GM23248 (cell line): Measurements from ENCODE around the gene SBF2.

Experiments
- EZH2 ChIP-seq: fragments of 200-600 bp; sonication (generic); IDR thresholded peaks from 2 replicates; pipeline ENCODE4 v1.6.1; 2018; ENCODE audit warnings: antibody characterized with exemption, mild to moderate bottlenecking; ENCODE audit not compliant: insufficient read depth, poor library complexity, severe bottlenecking
- EZH2phosphoT487 ChIP-seq: fragments of 200-600 bp; sonication (generic); IDR thresholded peaks from 2 replicates; pipeline ENCODE4 v1.6.1; 2018; ENCODE audit warnings: antibody characterized with exemption, moderate library complexity, mild to moderate bottlenecking, low read depth; ENCODE audit not compliant: insufficient read depth

GRCh38 chr11:10331548-10332289, 37.7 kb upstream of the SBF2 start:
- no peak for TF ChIP-seq EZH2
- TF ChIP-seq EZH2phosphoT487, result no peak
